ENCODE measurements around the gene ROPN1L.

Gene ROPN1L

GRCh38 chr5:10457682-10458574 is 16.2 kb downstream of the ROPN1L start:
- no peak for DNase-seq (ENCODE audit: low spot score)

- no peak for DNase-seq (ENCODE audit: low spot score)
Measured at GRCh38 chr5:10459080-10460055, 17.7 kb downstream of the ROPN1L start.

- DNase-seq (ENCODE audit: low spot score): no peak
Measured at GRCh38 chr5:10460252-10460906, 18.7 kb downstream of the ROPN1L start.

- no peak for DNase-seq (ENCODE audit: low spot score)
Measured at GRCh38 chr5:10461041-10461440, 19.4 kb downstream of the ROPN1L start.

- no peak for DNase-seq (ENCODE audit: low spot score)
Measured at GRCh38 chr5:10461904-10462555, 20.4 kb downstream of the ROPN1L start.

- DNase-seq (ENCODE audit: low spot score): no peak
Measured at GRCh38 chr5:10463566-10463965, 21.9 kb downstream of the ROPN1L start.

- no peak for DNase-seq (ENCODE audit: low spot score)
Measured at GRCh38 chr5:10464173-10464572, 22.5 kb downstream of the ROPN1L start.

GRCh38 chr5:10465726-10466125 is 24.0 kb downstream of the ROPN1L start:
- no peak for DNase-seq (ENCODE audit: low spot score)

- DNase-seq (ENCODE audit: low spot score): no peak
Measured at GRCh38 chr5:10466446-10467073, 24.9 kb downstream of the ROPN1L start.

GRCh38 chr5:10467281-10468198 is 25.9 kb downstream of the ROPN1L start:
- no peak for DNase-seq (ENCODE audit: low spot score)

- no peak for DNase-seq (ENCODE audit: low spot score)
Measured at GRCh38 chr5:10468256-10468655, 26.6 kb downstream of the ROPN1L start.

- no peak for DNase-seq (ENCODE audit: low spot score)
Measured at GRCh38 chr5:10469253-10470050, 27.8 kb downstream of the ROPN1L start.

GRCh38 chr5:10470669-10471068 is 29.0 kb downstream of the ROPN1L start:
- DNase-seq (ENCODE audit: low spot score): no peak

- no peak for DNase-seq (ENCODE audit: low spot score)
Measured at GRCh38 chr5:10471677-10472076, 30.0 kb downstream of the ROPN1L start.

- no peak for DNase-seq (ENCODE audit: low spot score)
Measured at GRCh38 chr5:10474521-10475075, 32.9 kb downstream of the ROPN1L start.

GRCh38 chr5:10475931-10476676 is 34.4 kb downstream of the ROPN1L start:
- no peak for DNase-seq (ENCODE audit: low spot score)

GRCh38 chr5:10476878-10477277 is 35.2 kb downstream of the ROPN1L start:
- no peak for DNase-seq (ENCODE audit: low spot score)

- no peak for DNase-seq (ENCODE audit: low spot score)
Measured at GRCh38 chr5:10477943-10478342, 36.3 kb downstream of the ROPN1L start.
